Adipocyte (in vitro differentiated cells): ENCODE data around the gene PRR35.

Source experiments
- DNase-seq: peaks from one replicate; pipeline ENCODE4 v3.0.0-alpha.2; 2015; ENCODE audit warnings: low read depth
- H3K27me3 ChIP-seq: replicated peaks from 2 replicates; pipeline ENCODE4 v1.7.0; 2013; ENCODE audit warnings: mild to moderate bottlenecking, low read length, moderate library complexity; ENCODE audit not compliant: control insufficient read depth, insufficient read depth
- H3K36me3 ChIP-seq: 2 replicates; pipeline ENCODE4 v1.7.0; 2013; ENCODE audit warnings: low read length, mild to moderate bottlenecking, moderate library complexity; ENCODE audit not compliant: control insufficient read depth, insufficient read depth, severe bottlenecking
- H3K4me1 ChIP-seq: 2 replicates; pipeline ENCODE4 v1.7.0; 2013; ENCODE audit warnings: mild to moderate bottlenecking, low read length, moderate library complexity; ENCODE audit not compliant: control insufficient read depth, insufficient read depth
- H3K4me3 ChIP-seq: 2 replicates; pipeline ENCODE4 v1.7.0; 2013; ENCODE audit warnings: mild to moderate bottlenecking, low read length, moderate library complexity
- H3K9ac ChIP-seq: 2 replicates; pipeline ENCODE4 v1.7.0; 2013; ENCODE audit warnings: mild to moderate bottlenecking, low read length, moderate library complexity
- H3K9me3 ChIP-seq: 2 replicates; pipeline ENCODE4 v1.7.0; 2013; ENCODE audit warnings: mild to moderate bottlenecking, low read length, moderate library complexity; ENCODE audit not compliant: control insufficient read depth

The PRR35 gene

GRCh38 chr16:598823-599739 is 38.9 kb downstream of the PRR35 start:
- Histone ChIP-seq H3K4me3 (no peak overlapping the region), H3K9me3 (no peaks in the 10 kb centered on the region), H3K9ac (no peak overlapping the region), H3K36me3 (peaks cover 12% of the 10 kb centered on the region), H3K27me3 (no peaks in the 10 kb centered on the region), H3K4me1 (no peaks in the 10 kb centered on the region)
- no peak for DNase-seq

- no peaks in the 10 kb centered on the region for H3K27me3 ChIP-seq
- peaks cover 12% of the 10 kb centered on the region for H3K36me3 ChIP-seq
- H3K4me1 ChIP-seq, result no peaks in the 10 kb centered on the region
- H3K9ac ChIP-seq, result no peak overlapping the region
- H3K9me3 ChIP-seq, result no peaks in the 10 kb centered on the region
- no peak overlapping the region for H3K4me3 ChIP-seq
- DNase-seq, result peak; percentile 16
Measured at GRCh38 chr16:600781-601180, 40.6 kb downstream of the PRR35 start.

DNA sequence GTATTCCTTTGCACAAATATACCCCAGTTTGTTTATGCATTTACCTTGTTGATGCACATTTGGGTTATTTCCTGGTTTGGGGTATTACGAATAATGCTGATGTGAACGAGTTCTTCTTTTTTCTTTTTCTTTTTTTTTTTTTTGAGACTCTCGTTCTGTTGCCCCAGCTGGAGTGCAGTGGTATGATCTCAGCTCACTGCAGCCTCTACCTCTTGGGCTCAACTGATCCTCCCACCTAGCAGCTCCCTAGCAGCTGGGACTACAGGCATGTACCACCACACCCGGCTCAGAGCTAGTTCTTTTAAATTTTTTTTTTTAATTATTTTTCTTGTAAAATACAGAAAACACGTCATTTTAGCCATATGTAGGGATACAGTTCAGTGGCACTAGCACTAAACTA is 43.7 kb downstream of the PRR35 start:
- H3K9ac ChIP-seq, result no peak overlapping the region
- H3K9me3 ChIP-seq, result no peaks in the 10 kb centered on the region
- no peak for DNase-seq
- no peaks in the 10 kb centered on the region for H3K27me3 ChIP-seq
- no peak overlapping the region for H3K4me3 ChIP-seq
- H3K36me3 ChIP-seq, result peaks cover 6% of the 10 kb centered on the region
- H3K4me1 ChIP-seq, result no peaks in the 10 kb centered on the region

DNA sequence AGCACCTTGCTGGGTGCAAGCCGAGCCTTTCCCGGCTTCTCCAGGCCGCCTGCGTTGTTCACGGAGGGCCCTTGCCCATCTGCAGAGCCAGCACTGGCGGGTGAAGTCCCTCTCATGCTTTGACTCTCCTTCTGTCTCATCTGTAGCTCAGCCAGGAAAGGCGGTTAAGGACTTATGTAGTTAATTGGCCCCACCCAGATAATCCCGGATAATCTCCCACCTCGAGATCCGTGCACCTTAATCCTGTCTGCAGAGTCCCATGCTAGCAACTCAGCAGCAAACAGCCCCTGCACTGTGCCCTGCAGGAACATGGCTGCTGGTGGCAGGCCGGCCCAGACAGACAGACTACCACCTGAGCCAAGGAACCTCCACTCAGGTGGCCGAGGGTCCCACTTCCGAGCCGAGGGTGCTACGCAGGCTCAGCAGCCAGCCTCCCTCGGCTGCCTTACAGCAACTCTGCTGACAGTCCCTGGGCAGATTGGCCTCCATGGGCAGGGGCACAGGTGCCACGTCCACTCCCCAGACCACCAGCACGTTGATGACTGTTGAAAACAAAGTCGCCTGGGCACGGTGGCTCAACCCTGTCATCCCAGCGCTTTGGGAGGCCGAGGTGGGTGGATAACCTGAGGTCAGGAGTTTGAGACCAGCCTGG is 46.6 kb downstream of the PRR35 start:
- Histone ChIP-seq H3K27me3 (no peaks in the 10 kb centered on the region), H3K9me3 (no peaks in the 10 kb centered on the region), H3K36me3 (no peaks in the 10 kb centered on the region), H3K4me1 (no peaks in the 10 kb centered on the region), H3K9ac (no peak overlapping the region), H3K4me3 (no peak overlapping the region)
- no peak for DNase-seq

- Histone ChIP-seq H3K27me3 (no peaks in the 10 kb centered on the region), H3K4me1 (no peaks in the 10 kb centered on the region), H3K36me3 (no peaks in the 10 kb centered on the region), H3K9me3 (no peaks in the 10 kb centered on the region), H3K9ac (no peak overlapping the region), H3K4me3 (no peak overlapping the region)
- no peak for DNase-seq
Measured at GRCh38 chr16:608019-608418, 47.8 kb downstream of the PRR35 start.

DNA sequence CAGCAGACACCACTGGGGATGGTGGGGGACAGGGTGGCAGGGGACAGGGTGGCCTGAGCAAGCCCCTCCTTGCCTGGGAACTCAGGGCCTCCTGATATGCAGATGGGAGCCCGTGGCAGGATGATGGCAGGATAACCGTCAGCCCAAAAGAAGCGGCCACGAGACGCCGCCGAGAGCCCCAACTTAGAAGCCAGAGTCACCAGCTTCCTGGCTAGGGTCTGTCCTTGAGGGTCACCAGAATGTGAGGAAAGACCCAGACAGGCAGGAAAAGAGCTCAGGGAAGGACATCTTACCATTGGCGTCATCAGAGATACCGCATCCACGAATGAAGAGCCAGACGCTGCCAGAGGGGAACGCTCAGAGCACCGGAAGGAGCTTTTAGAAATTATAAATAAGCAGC is 49.1 kb downstream of the PRR35 start:
- Histone ChIP-seq H3K9me3 (no peaks in the 10 kb centered on the region), H3K27me3 (no peaks in the 10 kb centered on the region), H3K9ac (no peak overlapping the region), H3K36me3 (no peaks in the 10 kb centered on the region), H3K4me1 (no peaks in the 10 kb centered on the region), H3K4me3 (no peak overlapping the region)
- DNase-seq, result no peak

GRCh38 chr16:609984-610383 is 49.8 kb downstream of the PRR35 start:
- no peaks in the 10 kb centered on the region for H3K4me1 ChIP-seq
- no peaks in the 10 kb centered on the region for H3K9me3 ChIP-seq
- no peaks in the 10 kb centered on the region for H3K36me3 ChIP-seq
- no peak overlapping the region for H3K9ac ChIP-seq
- H3K27me3 ChIP-seq, result no peaks in the 10 kb centered on the region
- no peak overlapping the region for H3K4me3 ChIP-seq
- DNase-seq, result no peak

- no peak overlapping the region for H3K9ac ChIP-seq
- H3K9me3 ChIP-seq, result no peaks in the 10 kb centered on the region
- H3K4me1 ChIP-seq, result no peaks in the 10 kb centered on the region
- no peaks in the 10 kb centered on the region for H3K27me3 ChIP-seq
- H3K4me3 ChIP-seq, result no peak overlapping the region
- DNase-seq, result peak; percentile 50
- H3K36me3 ChIP-seq, result no peaks in the 10 kb centered on the region
Measured at GRCh38 chr16:610513-611381, 50.6 kb downstream of the PRR35 start.

- no peaks in the 10 kb centered on the region for H3K36me3 ChIP-seq
- H3K4me1 ChIP-seq, result no peaks in the 10 kb centered on the region
- no peak overlapping the region for H3K9ac ChIP-seq
- no peaks in the 10 kb centered on the region for H3K27me3 ChIP-seq
- H3K9me3 ChIP-seq, result no peaks in the 10 kb centered on the region
- no peak overlapping the region for H3K4me3 ChIP-seq
- DNase-seq, result no peak
Measured at GRCh38 chr16:615122-615521, 54.9 kb downstream of the PRR35 start.
